ENCODE data around the gene C1orf105. TPM values are rescaled to one million over a fixed set of nuclear protein-coding genes. Genes with fewer than 3 reads are reported as not detected.

The C1orf105 gene
- total RNA-seq, 2 donors from 2014 or later: not detected

DNA sequence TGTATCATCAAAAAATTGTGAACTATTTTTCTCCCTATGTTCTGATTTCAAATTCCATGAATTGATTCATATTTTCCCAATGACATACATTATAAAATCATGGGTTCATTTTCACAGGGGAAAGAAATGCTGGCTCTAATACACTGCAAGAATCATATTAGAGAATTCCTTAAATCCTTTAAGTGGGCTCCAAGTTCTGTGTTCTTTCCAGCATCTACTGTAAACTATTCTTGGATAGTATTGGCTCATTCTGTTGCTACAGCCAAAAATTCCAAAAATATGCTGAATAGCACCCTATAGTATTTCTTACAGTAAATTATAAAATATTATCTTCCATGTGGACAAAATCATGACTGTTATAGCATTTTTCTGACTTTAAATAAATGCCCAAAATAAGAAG lies 19.0 kb upstream of the C1orf105 start:
- DNase-seq: no peak
- intact Hi-C loops (cut with DNase I): loop anchor here (10.0 kb wide), 1 partner anchor 307 kb away; no protein-coding TSS in a partner anchor
- Histone ChIP-seq H3K36me3 (replicated peaks in 1 of 2; ENCODE audit: insufficient read depth in 1 of 2, low read depth in 2 of 2) (no peaks in the 10 kb centered on the region), H3K27me3 (no peaks in the 10 kb centered on the region), H3K4me3 (no peak overlapping the region), H3K4me1 (peaks cover 14% of the 10 kb centered on the region), H3K27ac (no peak overlapping the region), H3K9me3 (no peaks in the 10 kb centered on the region)
- TF ChIP-seq, protein P1, sequence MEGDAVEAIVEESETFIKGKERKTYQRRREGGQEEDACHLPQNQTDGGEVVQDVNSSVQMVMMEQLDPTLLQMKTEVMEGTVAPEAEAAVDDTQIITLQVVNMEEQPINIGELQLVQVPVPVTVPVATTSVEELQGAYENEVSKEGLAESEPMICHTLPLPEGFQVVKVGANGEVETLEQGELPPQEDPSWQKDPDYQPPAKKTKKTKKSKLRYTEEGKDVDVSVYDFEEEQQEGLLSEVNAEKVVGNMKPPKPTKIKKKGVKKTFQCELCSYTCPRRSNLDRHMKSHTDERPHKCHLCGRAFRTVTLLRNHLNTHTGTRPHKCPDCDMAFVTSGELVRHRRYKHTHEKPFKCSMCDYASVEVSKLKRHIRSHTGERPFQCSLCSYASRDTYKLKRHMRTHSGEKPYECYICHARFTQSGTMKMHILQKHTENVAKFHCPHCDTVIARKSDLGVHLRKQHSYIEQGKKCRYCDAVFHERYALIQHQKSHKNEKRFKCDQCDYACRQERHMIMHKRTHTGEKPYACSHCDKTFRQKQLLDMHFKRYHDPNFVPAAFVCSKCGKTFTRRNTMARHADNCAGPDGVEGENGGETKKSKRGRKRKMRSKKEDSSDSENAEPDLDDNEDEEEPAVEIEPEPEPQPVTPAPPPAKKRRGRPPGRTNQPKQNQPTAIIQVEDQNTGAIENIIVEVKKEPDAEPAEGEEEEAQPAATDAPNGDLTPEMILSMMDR (IDR thresholded peaks at IDR 0.05): no peak
- no peak for TF ChIP-seq POLR2A (IDR thresholded peaks at IDR 0.05)
- no peak for ATAC-seq

DNA sequence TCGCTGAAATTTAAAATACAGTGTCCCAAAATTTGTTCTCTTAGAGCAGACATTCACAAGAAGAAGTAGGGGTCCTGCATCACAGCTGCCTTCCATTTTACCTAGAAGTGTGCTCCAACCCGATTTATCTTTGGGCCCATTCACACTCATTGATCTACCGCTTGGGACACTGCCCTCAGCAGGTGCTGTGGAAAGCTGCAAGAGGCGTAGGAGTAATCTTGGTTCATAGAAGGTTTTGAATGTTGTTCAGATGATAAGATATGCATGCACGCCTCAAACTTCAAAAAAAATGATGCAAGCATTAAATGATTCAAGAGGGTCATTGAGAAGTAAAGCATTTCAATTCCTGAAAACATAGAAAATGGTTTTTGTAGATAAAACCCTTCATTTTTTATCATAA lies 18.6 kb upstream of the C1orf105 start:
- peaks cover 14% of the 10 kb centered on the region for H3K4me1 ChIP-seq
- H3K36me3 ChIP-seq (replicated peaks in 1 of 2; ENCODE audit: insufficient read depth in 1 of 2, low read depth in 2 of 2): no peaks in the 10 kb centered on the region
- no peaks in the 10 kb centered on the region for H3K27me3 ChIP-seq
- WGBS, 2 donors: 48 to 49% methylated on average over 5 of the region's 5 CpGs
- TF ChIP-seq POLR2A (IDR thresholded peaks at IDR 0.05): no peak
- TF ChIP-seq, protein P1 (IDR thresholded peaks at IDR 0.05): peak in 5 of 7 experiments; percentile 14 to 39 (median 19)
- H3K9me3 ChIP-seq: no peaks in the 10 kb centered on the region
- intact Hi-C loops (cut with DNase I): loop anchor here (10.0 kb wide), 1 partner anchor 307 kb away; no protein-coding TSS in a partner anchor
- H3K27ac ChIP-seq: no peak overlapping the region
- DNase-seq (peak in 1 of 4 donors; percentile 32), ATAC-seq (no peak)
- no peak overlapping the region for H3K4me3 ChIP-seq

DNA sequence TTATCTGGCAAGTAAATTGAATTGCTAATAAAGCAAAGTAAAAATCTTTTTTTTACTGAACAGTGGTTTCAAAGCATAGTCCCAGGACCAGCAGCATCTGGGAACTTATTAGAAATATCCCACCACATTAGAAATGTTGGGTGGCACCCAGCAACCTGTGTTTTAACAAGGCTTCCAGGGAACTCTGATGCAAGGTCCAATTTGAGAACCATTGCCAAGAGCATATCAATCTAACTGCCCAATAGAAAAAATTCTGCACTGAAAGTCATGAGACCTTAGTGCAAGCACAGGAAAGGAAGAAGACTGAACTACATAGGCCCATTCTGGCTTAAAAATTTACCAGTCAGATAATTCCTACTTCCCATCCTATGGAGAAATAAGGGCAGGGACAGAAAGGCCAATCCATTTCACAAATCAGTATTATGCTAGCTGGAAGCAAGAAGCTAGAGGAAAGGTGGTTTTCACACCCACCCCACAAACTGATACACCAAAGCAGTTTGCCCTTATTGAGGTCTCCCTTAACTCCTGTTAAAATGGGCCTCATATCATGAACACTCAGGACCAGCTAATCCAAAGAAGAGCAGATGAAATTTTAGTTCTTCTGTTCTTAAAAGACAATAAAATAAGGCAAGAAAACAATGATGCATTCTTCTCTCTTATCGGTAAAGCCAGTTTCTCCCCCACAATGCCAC lies 17.5 kb upstream of the C1orf105 start:
- intact Hi-C loops (cut with DNase I): loop anchor here (10.0 kb wide), 1 partner anchor 308 kb away; no protein-coding TSS in a partner anchor
- TF ChIP-seq, protein P1 (IDR thresholded peaks at IDR 0.05): no peak
- TF ChIP-seq POLR2A (IDR thresholded peaks at IDR 0.05): no peak
- H3K27me3 ChIP-seq: no peaks in the 10 kb centered on the region
- 72 to 78% methylated on average over 1 of the region's 1 CpG for WGBS, 2 donors
- no peaks in the 10 kb centered on the region for H3K9me3 ChIP-seq
- H3K4me3 ChIP-seq: no peak overlapping the region
- ATAC-seq (no peak), DNase-seq (peak in 3 of 4 donors; percentile 29 to 45 (median 36))
- peaks cover 12% of the 10 kb centered on the region for H3K4me1 ChIP-seq
- H3K36me3 ChIP-seq (replicated peaks in 1 of 2; ENCODE audit: insufficient read depth in 1 of 2, low read depth in 2 of 2): no peaks in the 10 kb centered on the region
- H3K27ac ChIP-seq: no peak overlapping the region

DNA sequence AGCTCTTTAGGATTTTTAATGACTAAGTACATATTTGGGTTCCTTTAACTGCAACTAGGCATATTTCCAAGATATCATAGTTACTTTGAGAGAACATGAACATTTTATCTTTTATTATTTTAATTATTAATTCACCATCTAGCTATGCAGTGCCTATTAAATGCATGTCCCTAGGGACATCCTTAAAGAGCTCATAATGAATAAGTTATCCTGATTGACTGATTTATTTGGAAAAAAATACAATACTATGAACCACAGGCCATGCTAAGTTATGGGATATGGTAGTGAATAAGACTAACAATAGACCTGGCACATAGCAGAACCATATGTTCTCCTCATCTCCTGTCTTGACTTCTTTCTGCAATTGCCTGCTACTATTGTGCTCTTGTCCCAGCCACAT lies 16.4 kb upstream of the C1orf105 start:
- Histone ChIP-seq H3K4me3 (no peak overlapping the region), H3K4me1 (peaks cover 8% of the 10 kb centered on the region), H3K27me3 (no peaks in the 10 kb centered on the region), H3K9me3 (no peaks in the 10 kb centered on the region), H3K36me3 (replicated peaks in 1 of 2; ENCODE audit: insufficient read depth in 1 of 2, low read depth in 2 of 2) (no peaks in the 10 kb centered on the region), H3K27ac (no peak overlapping the region)
- no peak for ATAC-seq
- TF ChIP-seq, protein P1 (IDR thresholded peaks at IDR 0.05): no peak
- TF ChIP-seq POLR2A (IDR thresholded peaks at IDR 0.05): no peak
- intact Hi-C loops (cut with DNase I): loop anchor here (10.0 kb wide), 1 partner anchor 309 kb away; no protein-coding TSS in a partner anchor
- DNase-seq: no peak

DNA sequence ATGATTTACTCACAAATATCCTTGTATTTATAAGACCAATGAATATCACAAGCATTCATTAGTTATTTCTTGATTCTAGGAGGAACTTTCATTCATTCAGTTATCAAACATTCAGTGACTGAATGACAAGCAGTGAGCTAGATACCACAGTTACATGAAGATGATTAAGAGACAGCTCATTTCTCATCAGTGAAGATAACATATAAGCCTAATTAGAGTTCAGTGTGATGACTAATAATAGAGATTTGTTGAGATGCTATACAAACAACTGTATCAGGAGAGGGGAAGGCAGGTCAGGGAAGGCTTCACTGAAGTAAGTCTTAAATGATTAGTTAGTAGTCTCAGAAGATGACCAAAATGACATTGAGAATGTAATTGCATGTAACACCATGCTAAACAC lies 14.6 kb upstream of the C1orf105 start:
- Histone ChIP-seq H3K9me3 (no peaks in the 10 kb centered on the region), H3K36me3 (replicated peaks in 1 of 2; ENCODE audit: insufficient read depth in 1 of 2, low read depth in 2 of 2) (no peaks in the 10 kb centered on the region), H3K27me3 (no peaks in the 10 kb centered on the region), H3K4me1 (peaks cover 5% of the 10 kb centered on the region), H3K4me3 (no peak overlapping the region), H3K27ac (no peak overlapping the region)
- intact Hi-C loops (cut with DNase I): loop anchor here (10.0 kb wide), 1 partner anchor 311 kb away; no protein-coding TSS in a partner anchor
- ATAC-seq (no peak), DNase-seq (no peak)
- TF ChIP-seq POLR2A (IDR thresholded peaks at IDR 0.05): no peak
- TF ChIP-seq, protein P1 (IDR thresholded peaks at IDR 0.05): no peak
